GM12878 (cell line): Measurements from ENCODE around the gene STAC2. TPM values are rescaled to one million over a fixed set of nuclear protein-coding genes. Genes with fewer than 3 reads are reported as not detected.

Experiments used
- ATAC-seq: fragments of 200-7000 bp; cut with Tn5 transposase; 3 replicates; pipeline ENCODE4 v1.9.1; 2020; ENCODE audit warnings: mild to moderate bottlenecking, moderate library complexity
- BruUV-seq: library from RNA; stranded (reverse); fragments of 400-500 nt; replicated peaks from 2 replicates; lab custom pipeline; 2021; lab: Mats Ljungman, UMichigan
- CTCF ChIA-PET: fragments of 300-600 bp; sonication (Branson Sonifier 250); formaldehyde crosslinking; extraction: SDS; loops from one replicate; lab custom pipeline; 2021; ENCODE audit warnings: inconsistent platforms; lab: Yijun Ruan, JAX
- POLR2A ChIA-PET: fragments of 350-600 bp; formaldehyde crosslinking; extraction: SDS; loops from one replicate; lab custom pipeline; 2021; ENCODE audit warnings: inconsistent platforms; lab: Charles Lee
- RAD21 ChIA-PET: fragments of 300-600 bp; sonication (Branson Sonifier 250); formaldehyde crosslinking; loops from one replicate; lab custom pipeline; 2023; ENCODE audit warnings: antibody characterized with exemption; ENCODE audit not compliant: unreplicated experiment; lab: Charles Lee
- SMC1A ChIA-PET: fragments of 300-600 bp; sonication (Branson Sonifier 250); formaldehyde crosslinking; loops from one replicate; lab custom pipeline; 2023; ENCODE audit not compliant: unreplicated experiment, uncharacterized antibody; lab: Charles Lee
- DNase-seq: peaks from one replicate; pipeline ENCODE4 v3.0.0-alpha.2; 2011; ENCODE audit warnings: low read depth, low spot score
- FAIRE-seq: peaks from 3 replicates; lab custom pipeline; 2011; peaks lifted over from hg19 to GRCh38; lab: Jason Lieb, UNC
- H2AFZ ChIP-seq: 2 replicates; pipeline ENCODE4 v1.6.0; 2011; ENCODE audit warnings: low read depth, low read length, control low read depth; ENCODE audit not compliant: control insufficient read depth
- H3K27ac ChIP-seq: 2 replicates; pipeline ENCODE4 v1.5.1; 2011; ENCODE audit warnings: control low read depth; ENCODE audit not compliant: control insufficient read depth, insufficient read depth
- H3K27me3 ChIP-seq, 2 experiments: replicated peaks in 1 of 2; 2 replicates each; pipeline versions ENCODE4 v1.6.0 to v1.6.1; 2011; ENCODE audit warnings: low read length in 1 of 2; ENCODE audit not compliant: control insufficient read depth in 2 of 2, insufficient read depth in 2 of 2
- H3K36me3 ChIP-seq, 2 experiments: 2 replicates each; pipeline ENCODE4 v1.5.1; 2011; ENCODE audit warnings: low read length in 1 of 2; ENCODE audit not compliant: control insufficient read depth in 2 of 2, insufficient read depth in 2 of 2
- H3K4me1 ChIP-seq: 2 replicates; pipeline ENCODE4 v1.6.1; 2011; ENCODE audit warnings: mild to moderate bottlenecking, low read length, moderate library complexity, mixed read lengths; ENCODE audit not compliant: control insufficient read depth, insufficient read depth
- H3K4me2 ChIP-seq: 2 replicates; pipeline ENCODE4 v1.6.0; 2011; ENCODE audit warnings: control low read depth; ENCODE audit not compliant: control insufficient read depth, insufficient read depth
- H3K4me3 ChIP-seq: fragments of 200-600 bp; sonication (generic); 2 replicates; pipeline ENCODE4 v1.5.1; 2016
- H3K79me2 ChIP-seq: 2 replicates; pipeline ENCODE4 v1.6.0; 2011; ENCODE audit warnings: low read length; ENCODE audit not compliant: control insufficient read depth, insufficient read depth
- H3K9ac ChIP-seq: 2 replicates; pipeline ENCODE4 v1.8.0; 2011; ENCODE audit warnings: low read length, control low read depth, mixed read lengths; ENCODE audit not compliant: control insufficient read depth, insufficient read depth
- H3K9me3 ChIP-seq: replicated peaks from 3 replicates; pipeline ENCODE4 v1.5.1; 2011; ENCODE audit warnings: mild to moderate bottlenecking, low read length; ENCODE audit not compliant: control insufficient read depth, insufficient read depth
- H4K20me1 ChIP-seq: 2 replicates; pipeline ENCODE4 v1.6.0; 2011; ENCODE audit not compliant: control insufficient read depth, insufficient read depth
- ATF2 ChIP-seq: IDR thresholded peaks from 2 replicates; pipeline ENCODE4 v1.6.1; 2012; ENCODE audit warnings: low read length, inconsistent platforms
- CUX1 ChIP-seq: IDR thresholded peaks from 2 replicates; pipeline ENCODE4 v1.6.1; 2012; ENCODE audit warnings: improper control_type of control experiment, low read depth, low read length; ENCODE audit not compliant: insufficient replicate concordance
- IRF5 ChIP-seq: fragments of 450-650 bp; IDR thresholded peaks from 2 replicates; pipeline ENCODE4 v1.6.1; 2017; ENCODE audit warnings: borderline replicate concordance
- SIN3A ChIP-seq: IDR thresholded peaks from 2 replicates; pipeline ENCODE4 v1.6.1; 2012; ENCODE audit warnings: low read depth, low read length, improper control_type of control experiment
- TAF1 ChIP-seq: IDR thresholded peaks from 2 replicates; pipeline ENCODE4 v1.6.1; 2011; ENCODE audit warnings: mild to moderate bottlenecking, low read depth, low read length, borderline replicate concordance
- ZBTB40 ChIP-seq: fragments of 450-650 bp; IDR thresholded peaks from 2 replicates; pipeline ENCODE4 v1.6.1; 2016; ENCODE audit warnings: mild to moderate bottlenecking, moderate library complexity, borderline replicate concordance
- WGBS: methylation state at CpG from one replicate; pipeline ENCODE4 v1.1.6; 2016; ENCODE audit warnings: low lambda C conversion rate; ENCODE audit not compliant: insufficient replicate concordance, insufficient coverage; ENCODE audit errors: missing lambda C conversion rate; 5-methylcytosine and 5-hydroxymethylcytosine counted together
- in situ Hi-C: fragments of 300-500 bp; cut with MboI; formaldehyde crosslinking; loops from 9 replicates; pipeline ENCODE4 v1.14.3; 2018; ENCODE audit warnings: mixed read lengths
- intact Hi-C: fragments of 100-400 bp; cut with micrococcal nuclease; formaldehyde crosslinking; loops from one replicate; pipeline ENCODE4 v1.14.2; 2022; ENCODE audit not compliant: unreplicated experiment
- polyA plus RNA-seq, 11 experiments: library from polyadenylated mRNA; depleted of rRNA in 4 of 11; unstranded in 6 of 11; stranded (reverse) in 5 of 11; fragments of >200 nt; fragmentation: Nextera tagmentation in 4 of 11; fragmentation: Illumina TruSeq in 1 of 11; extraction: Ambion mirVana in 4 of 11; extraction: Trizol in 1 of 11; gene quantifications; 1 replicate in 1 of 11; 2 replicates in 10 of 11; pipeline versions ENCODE4 v1.2.1 to v1.2.3, GENCODE V29; 2011 to 2016; ENCODE audit warnings: inconsistent platforms in 2 of 11, missing spikeins in 2 of 11, low read depth in 1 of 11
- total RNA-seq, 4 experiments: library from RNA; depleted of rRNA in 3 of 4; stranded (reverse); fragments of >200 nt in 3 of 4; fragmentation: Illumina TruSeq in 1 of 4; extraction: Trizol in 1 of 4; gene quantifications; 2 replicates each; pipeline versions ENCODE4 v1.2.1 to v1.2.3, GENCODE V29; 2013 to 2021

STAC2 gene
- total and polyA plus RNA-seq, 10 of the 15 experiments (the other 5 are each of a cell fraction or from before 2014, with no cell fraction given): 0.04 TPM; not detected in 9

GRCh38 chr17:39183720-39184119 lies 42.0 kb downstream of the STAC2 start (continued):
- TF ChIP-seq IRF5: no peak
- TF ChIP-seq, all 136 proteins: peak for 0

- ChIA-PET RAD21 (no interaction called here), POLR2A (no interaction called here), SMC1A (interaction anchor here (1.1 kb wide), 1 partner anchor 12 kb away, joined by 5 read pairs; no protein-coding TSS in a partner anchor), CTCF (interaction anchor here (1.6 kb wide), 3 partner anchors 8 to 62 kb away, joined by 9 to 12 read pairs (median 9); partner anchors contain the start of gene ARL5C)
- Histone ChIP-seq H3K27me3 (no peaks in the 10 kb centered on the region), H3K9me3 (no peaks in the 10 kb centered on the region), H3K36me3 (peaks cover 5 to 14% of the 10 kb centered on the region in 2 experiments; a peak in 3 of 4 replicates), H3K4me2 (no peak overlapping the region), H3K79me2 (no peaks in the 10 kb centered on the region), H2AFZ (no peak overlapping the region), H3K27ac (no peak overlapping the region), H3K4me3 (no peak overlapping the region), H4K20me1 (no peaks in the 10 kb centered on the region), H3K4me1 (no peaks in the 10 kb centered on the region), H3K9ac (no peak overlapping the region)
- intact Hi-C loops (no loop called here), in situ Hi-C loops (no loop called here)
- ATAC-seq: no peak
- DNase-seq: no peak
- 83% methylated on average over 5 of the region's 5 CpGs for WGBS
- BruUV-seq: no TSS peak
- no peak for FAIRE-seq
- no peak for TF ChIP-seq ATF2
- TF ChIP-seq CUX1: no peak
- no peak for TF ChIP-seq ZBTB40
- TF ChIP-seq TAF1: no peak
- no peak for TF ChIP-seq SIN3A
Observed at GRCh38 chr17:39183045-39183444, 42.7 kb downstream of the STAC2 start.
